Skeletal muscle tissue (tissue), 4 donors: ENCODE data around the gene OSGIN1. TPM values are rescaled to one million over a fixed set of nuclear protein-coding genes. Genes with fewer than 3 reads are reported as not detected.

Experiments
- H3K27ac ChIP-seq: one replicate; pipeline ENCODE4 v1.7.0; 2013; ENCODE audit warnings: mild to moderate bottlenecking, low read depth, low read length, inconsistent platforms
- H3K27me3 ChIP-seq, 3 donors: one replicate each; pipeline ENCODE4 v1.7.0; 2013; ENCODE audit warnings: low read length in 3 of 3; ENCODE audit not compliant: control insufficient read depth in 3 of 3, insufficient read depth in 3 of 3
- H3K36me3 ChIP-seq, 3 donors: one replicate each; pipeline ENCODE4 v1.7.0; 2013; ENCODE audit warnings: low read length in 3 of 3; ENCODE audit not compliant: control insufficient read depth in 3 of 3, insufficient read depth in 3 of 3
- H3K4me1 ChIP-seq, 3 donors: one replicate each; pipeline ENCODE4 v1.7.0; 2013; ENCODE audit warnings: low read length in 3 of 3, mild to moderate bottlenecking in 3 of 3; ENCODE audit not compliant: control insufficient read depth in 3 of 3, insufficient read depth in 3 of 3
- H3K4me3 ChIP-seq, 3 donors: one replicate each; pipeline ENCODE4 v1.7.0; 2013; ENCODE audit warnings: low read length in 3 of 3
- H3K9ac ChIP-seq, 3 donors: one replicate each; pipeline ENCODE4 v1.7.0; 2013; ENCODE audit warnings: low read length in 3 of 3, mild to moderate bottlenecking in 3 of 3, moderate library complexity in 2 of 3, low read depth in 1 of 3
- H3K9me3 ChIP-seq, 3 donors: one replicate each; pipeline ENCODE4 v1.7.0; 2013; ENCODE audit warnings: low read length in 3 of 3; ENCODE audit not compliant: control insufficient read depth in 3 of 3
- total RNA-seq: library from RNA; depleted of rRNA; stranded (reverse); fragments of >200 nt; gene quantifications from one replicate; pipeline ENCODE4 v1.2.3, GENCODE V29; 2014
- donor health status: Osteomylitis.

Gene OSGIN1
- total RNA-seq, 1 donor from 2014 or later = 0.52 TPM

DNA sequence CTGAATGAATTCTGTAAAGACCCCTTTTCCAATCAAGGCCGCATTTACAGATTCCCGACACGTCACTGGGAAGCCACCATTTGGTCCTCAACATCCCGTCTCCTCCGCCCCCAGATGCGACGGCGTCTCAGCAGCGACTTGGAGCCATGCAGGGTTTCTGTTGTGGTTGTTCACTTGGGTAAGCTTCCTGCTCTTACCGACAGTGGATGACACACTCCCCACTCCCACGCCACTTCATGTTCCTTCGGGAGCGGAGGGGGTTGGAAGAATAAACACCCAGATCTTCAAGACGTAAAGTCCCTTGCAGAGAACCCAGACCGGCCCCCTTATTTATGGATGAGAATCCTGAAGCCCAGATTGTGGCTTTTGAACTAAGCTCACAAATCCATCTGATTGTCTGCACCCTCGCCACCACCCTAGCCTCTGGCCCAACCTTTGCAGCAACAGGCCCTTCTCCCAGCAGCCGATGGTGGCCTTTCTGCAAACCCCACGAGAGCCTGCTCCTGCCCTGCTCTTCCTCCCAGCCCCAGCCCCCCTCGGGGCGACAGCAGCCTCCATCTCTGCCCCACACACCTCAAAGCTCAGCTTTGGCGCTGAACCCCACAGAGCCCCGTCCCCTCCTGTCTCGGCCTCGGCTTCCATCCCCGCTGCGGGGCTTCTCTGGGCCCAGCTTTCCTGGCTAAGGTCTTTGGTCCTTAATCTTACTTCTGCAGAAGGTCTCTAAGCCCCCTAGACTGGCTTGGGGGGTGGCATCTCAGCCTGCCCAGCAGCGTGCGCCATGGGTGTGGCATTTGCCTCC is 19.0 kb upstream of the OSGIN1 start:
- Histone ChIP-seq H3K27me3 (peaks cover 0 to 28% (median 8%) of the 10 kb centered on the region in 3 donors), H3K9ac (peak overlapping the region in 1 of 3 donors; percentile 25), H3K4me1 (peaks cover 2 to 12% (median 3%) of the 10 kb centered on the region in 3 donors), H3K9me3 (no peaks in the 10 kb centered on the region), H3K27ac (no peak overlapping the region), H3K4me3 (no peak overlapping the region), H3K36me3 (no peaks in the 10 kb centered on the region)

DNA sequence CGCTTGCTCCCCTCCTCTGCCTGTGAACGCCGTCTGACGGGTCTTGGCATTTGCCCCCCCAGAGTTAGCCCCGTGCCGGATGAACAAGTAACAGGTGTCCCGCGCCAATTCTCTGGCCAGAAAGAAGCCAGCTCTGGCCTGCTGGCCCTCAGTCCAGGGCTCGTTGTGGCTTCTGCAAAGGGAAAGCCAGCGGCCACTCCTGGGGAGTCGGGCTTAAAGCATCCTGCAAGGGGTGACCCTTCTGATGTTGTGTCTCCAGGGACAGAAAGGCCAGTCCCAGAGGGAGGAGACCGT is 18.4 kb upstream of the OSGIN1 start:
- peaks cover 2 to 12% (median 7%) of the 10 kb centered on the region in 3 donors for H3K4me1 ChIP-seq

DNA sequence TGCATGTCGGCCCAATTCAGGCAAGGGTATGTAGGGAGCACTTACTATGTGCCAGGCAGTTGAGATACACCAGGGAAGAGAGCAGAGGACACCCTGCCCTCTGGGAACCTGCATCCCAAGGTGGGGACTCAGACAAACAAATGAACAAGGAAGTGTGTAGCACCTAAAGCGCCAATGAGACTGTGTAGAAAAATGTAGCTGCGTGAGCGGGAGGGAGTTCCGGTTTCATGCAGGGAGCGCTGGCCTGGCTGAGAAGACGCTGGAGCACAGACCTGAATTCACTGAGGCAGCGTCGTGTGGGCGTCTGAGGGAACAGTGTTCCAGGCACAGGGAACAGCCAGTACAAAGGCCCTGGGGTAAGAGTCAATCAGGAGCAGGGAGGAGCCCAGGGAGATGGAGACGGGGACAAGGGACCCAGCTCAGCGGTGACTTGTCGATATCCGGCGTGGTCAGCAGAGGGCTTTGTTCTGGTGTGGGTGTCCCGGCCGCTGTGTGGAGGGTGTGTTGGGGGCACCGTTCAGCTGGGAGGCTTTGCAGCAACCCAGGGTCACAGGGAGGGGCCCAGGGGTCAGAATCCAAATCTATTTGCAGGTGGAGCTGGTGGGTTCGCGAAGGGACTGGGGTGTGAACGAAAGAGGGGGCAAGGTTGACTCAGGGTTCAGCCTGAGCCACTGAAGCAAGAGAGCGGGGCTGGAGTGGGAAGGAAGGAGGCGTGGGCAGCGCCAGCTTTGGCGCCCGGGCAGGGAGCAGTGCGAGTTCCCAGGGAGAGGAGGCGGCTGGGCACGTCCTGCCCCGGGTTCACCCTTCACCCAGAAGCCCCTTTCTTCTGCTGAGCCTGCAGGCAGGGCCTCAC is 17.8 kb upstream of the OSGIN1 start:
- peaks cover 1 to 29% (median 9%) of the 10 kb centered on the region in 3 donors for H3K27me3 ChIP-seq
- H3K27ac ChIP-seq = no peak overlapping the region
- peaks cover 2 to 12% (median 7%) of the 10 kb centered on the region in 3 donors for H3K4me1 ChIP-seq
- H3K36me3 ChIP-seq = no peaks in the 10 kb centered on the region
- H3K9me3 ChIP-seq = no peaks in the 10 kb centered on the region
- H3K4me3 ChIP-seq = no peak overlapping the region
- H3K9ac ChIP-seq = no peak overlapping the region

More for the DNA sequence above, 18.4 kb upstream of the OSGIN1 start:
- H3K9me3 ChIP-seq = no peaks in the 10 kb centered on the region
- no peaks in the 10 kb centered on the region for H3K36me3 ChIP-seq
- H3K4me3 ChIP-seq = no peak overlapping the region
- no peak overlapping the region for H3K27ac ChIP-seq
- H3K27me3 ChIP-seq = peaks cover 0 to 28% (median 8%) of the 10 kb centered on the region in 3 donors
- H3K9ac ChIP-seq = peak overlapping the region in 1 of 3 donors; percentile 25

DNA sequence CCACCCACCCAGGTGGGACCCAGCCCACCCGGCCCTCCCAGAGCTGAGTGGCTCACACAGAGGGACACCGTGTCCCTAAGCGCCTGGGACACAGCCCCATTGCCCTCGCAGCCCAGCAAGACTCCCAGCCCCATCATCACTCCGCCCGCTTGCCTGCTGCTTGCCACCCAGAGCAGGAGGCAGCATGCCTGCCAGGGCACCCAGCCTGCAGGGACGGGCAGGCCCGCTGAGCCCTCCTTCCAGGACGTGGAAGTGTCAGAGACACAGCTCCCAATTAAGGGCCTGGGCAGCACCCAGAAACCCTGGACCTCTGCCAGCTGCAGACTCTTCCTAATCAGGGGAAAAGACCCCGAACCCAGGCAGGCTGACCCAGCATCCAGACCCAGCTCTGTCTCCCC is 17.2 kb upstream of the OSGIN1 start:
- H3K4me3 ChIP-seq = no peak overlapping the region
- H3K27ac ChIP-seq = no peak overlapping the region
- no peak overlapping the region for H3K9ac ChIP-seq
- H3K36me3 ChIP-seq = no peaks in the 10 kb centered on the region
- peaks cover 2 to 12% (median 7%) of the 10 kb centered on the region in 3 donors for H3K4me1 ChIP-seq
- H3K27me3 ChIP-seq = peaks cover 8 to 32% (median 13%) of the 10 kb centered on the region in 3 donors
- H3K9me3 ChIP-seq = no peaks in the 10 kb centered on the region

DNA sequence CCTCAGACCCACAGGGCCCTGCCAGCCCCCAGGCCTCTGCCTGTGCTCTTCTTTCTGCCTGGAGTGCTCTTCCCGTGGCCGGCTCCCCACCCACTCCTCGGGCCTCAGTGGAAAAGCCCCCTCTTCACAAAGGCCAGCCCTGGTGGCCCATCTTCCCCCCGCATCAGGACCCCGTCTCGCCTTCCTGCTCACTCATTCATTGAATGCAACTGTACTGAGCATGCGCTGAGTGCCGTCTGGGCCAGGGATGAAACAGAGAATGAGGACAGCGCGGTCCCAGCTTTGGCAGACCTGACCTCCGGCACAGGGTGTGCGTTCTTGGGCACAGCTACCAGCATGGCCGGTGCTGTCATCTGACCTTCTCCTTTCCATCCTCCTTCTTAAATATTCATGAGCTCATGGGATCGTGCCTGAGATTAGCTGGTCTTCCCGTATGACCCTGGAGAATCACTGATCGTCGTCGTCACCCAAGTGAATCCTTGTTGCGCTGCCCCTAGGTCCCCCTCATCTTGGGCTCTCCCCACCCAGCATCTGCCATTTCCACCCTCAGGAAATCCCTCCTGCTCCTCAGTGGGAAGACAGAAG is 16.4 kb upstream of the OSGIN1 start:
- no peak overlapping the region for H3K27ac ChIP-seq
- H3K9me3 ChIP-seq = no peaks in the 10 kb centered on the region
- peaks cover 10 to 34% (median 13%) of the 10 kb centered on the region in 3 donors for H3K27me3 ChIP-seq
- no peak overlapping the region for H3K9ac ChIP-seq
- H3K4me1 ChIP-seq = peaks cover 2 to 12% (median 7%) of the 10 kb centered on the region in 3 donors
- no peaks in the 10 kb centered on the region for H3K36me3 ChIP-seq
- H3K4me3 ChIP-seq = no peak overlapping the region

DNA sequence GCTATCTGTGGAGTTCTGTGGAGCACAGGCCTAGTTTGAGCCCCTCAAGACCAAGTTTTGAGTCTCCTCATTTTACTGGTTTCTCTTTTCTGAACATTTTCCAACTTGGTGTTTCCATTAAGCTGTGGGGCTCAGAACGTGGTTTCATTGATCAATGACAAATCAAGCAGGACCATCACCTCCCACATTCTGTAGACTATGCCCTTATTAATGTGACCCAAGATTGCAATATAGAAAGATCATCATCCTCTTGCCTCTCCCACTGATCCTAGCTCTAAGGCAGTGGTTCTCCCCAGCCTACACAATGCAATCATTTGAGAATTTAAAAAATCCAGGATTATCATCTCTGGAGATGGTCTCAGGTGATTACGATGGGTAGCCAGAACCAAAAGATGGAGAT is 15.8 kb upstream of the OSGIN1 start:
- H3K9ac ChIP-seq = no peak overlapping the region
- H3K27ac ChIP-seq = no peak overlapping the region
- no peaks in the 10 kb centered on the region for H3K36me3 ChIP-seq
- H3K4me1 ChIP-seq = peaks cover 2 to 12% (median 7%) of the 10 kb centered on the region in 3 donors
- H3K4me3 ChIP-seq = no peak overlapping the region
- peaks cover 10 to 38% (median 13%) of the 10 kb centered on the region in 3 donors for H3K27me3 ChIP-seq
- no peaks in the 10 kb centered on the region for H3K9me3 ChIP-seq

DNA sequence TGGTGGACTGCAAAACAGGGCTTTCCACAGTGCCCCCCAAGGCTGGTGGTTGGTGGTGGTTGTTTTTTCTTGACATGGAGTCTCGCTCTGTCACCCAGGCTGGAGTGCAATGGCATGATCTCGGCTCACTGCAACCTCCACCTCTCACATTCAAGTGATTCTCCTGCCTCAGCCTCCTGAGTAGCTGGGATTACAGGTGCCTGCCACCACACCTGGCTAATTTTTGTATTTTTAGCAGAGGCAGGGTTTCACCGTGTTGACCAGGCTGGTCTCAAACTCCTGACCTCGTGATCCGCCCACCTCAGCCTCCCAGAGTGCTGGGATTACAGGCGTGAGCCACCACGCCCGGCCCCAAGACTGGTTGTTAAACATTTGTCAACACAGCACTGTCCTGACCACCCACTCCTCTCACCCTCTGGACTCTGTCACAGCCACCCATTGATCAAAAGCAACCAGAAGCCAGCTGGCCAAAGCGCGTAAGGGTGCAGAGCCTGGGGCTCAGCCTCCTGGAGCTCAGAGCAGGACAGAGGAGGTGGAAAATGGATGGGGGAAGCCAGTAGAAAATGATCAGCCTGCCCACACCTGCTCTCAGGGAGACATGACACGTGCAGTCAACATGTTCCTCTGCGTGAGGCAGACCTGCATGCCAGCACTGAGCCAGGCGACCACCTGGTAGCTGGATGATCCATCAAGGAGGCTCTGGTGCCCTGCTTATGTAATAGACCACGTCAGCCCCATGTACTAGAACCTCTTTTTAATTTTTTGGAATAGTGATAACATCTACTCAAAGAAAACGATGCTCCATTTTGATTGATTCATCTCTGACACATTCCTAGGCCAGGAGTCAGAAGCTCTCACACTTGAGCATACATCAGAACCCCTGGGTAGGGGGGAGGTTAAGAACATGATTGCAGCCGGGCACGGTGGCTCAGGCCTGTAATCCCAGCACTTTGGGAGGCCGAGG is 14.8 kb upstream of the OSGIN1 start:
- no peak overlapping the region for H3K27ac ChIP-seq
- peaks cover 2 to 12% (median 7%) of the 10 kb centered on the region in 3 donors for H3K4me1 ChIP-seq
- H3K9ac ChIP-seq = no peak overlapping the region
- no peak overlapping the region for H3K4me3 ChIP-seq
- H3K9me3 ChIP-seq = no peaks in the 10 kb centered on the region
- H3K27me3 ChIP-seq = peaks cover 10 to 36% (median 13%) of the 10 kb centered on the region in 3 donors
- H3K36me3 ChIP-seq = no peaks in the 10 kb centered on the region

DNA sequence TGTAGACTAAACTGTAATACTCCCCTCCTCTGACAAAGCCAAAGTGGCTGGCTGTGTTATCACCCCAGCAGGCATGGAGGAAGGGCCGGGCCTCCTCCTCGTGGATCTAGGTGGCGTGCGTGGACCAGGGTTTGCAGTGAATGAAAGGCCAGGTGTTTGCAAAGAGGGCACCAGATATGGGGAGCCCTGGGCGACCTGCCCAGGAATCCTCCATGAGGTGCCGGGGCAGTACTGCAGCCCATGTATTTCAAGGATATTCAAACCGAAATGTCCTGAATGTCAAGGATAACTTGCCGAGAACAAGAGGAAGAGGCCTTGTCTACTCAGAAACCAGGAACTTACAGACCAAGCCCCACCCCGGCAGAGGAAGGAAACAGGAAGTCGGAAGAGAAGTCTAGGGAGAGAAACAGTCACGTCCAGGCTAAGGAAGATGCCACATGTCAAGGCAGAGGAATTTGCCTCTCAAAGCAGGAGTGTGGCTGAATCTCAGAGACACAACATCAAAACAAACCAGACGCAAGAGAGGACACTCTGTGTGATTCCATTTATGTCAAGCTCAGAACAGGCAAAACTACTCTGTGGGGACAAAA is 13.7 kb upstream of the OSGIN1 start:
- Histone ChIP-seq H3K9me3 (no peaks in the 10 kb centered on the region), H3K27ac (no peak overlapping the region)

DNA sequence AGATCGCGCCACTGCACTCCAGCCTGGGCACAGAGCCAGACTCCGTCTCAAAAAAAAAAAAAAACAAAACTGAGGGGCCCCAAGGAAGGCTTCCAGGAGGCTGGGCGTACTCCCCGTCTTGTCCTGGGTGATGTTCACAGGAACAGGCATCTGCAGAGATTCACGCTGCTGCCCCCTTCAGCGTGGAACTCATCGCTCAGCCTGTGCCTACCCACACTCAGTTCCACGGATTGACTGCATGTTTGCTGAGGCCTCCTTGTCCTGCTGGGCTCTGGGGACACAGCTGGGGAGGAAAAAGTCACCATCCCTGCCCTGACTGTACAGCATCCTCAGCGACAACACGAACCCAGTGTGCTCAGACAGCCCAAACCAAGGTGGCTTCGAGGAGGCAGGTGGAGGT is 12.9 kb upstream of the OSGIN1 start:
- Histone ChIP-seq H3K36me3 (no peaks in the 10 kb centered on the region), H3K27me3 (peaks cover 10 to 22% (median 13%) of the 10 kb centered on the region in 3 donors), H3K4me1 (peaks cover 0 to 5% (median 3%) of the 10 kb centered on the region in 3 donors), H3K27ac (no peak overlapping the region), H3K9ac (no peak overlapping the region), H3K4me3 (no peak overlapping the region), H3K9me3 (no peaks in the 10 kb centered on the region)

More for the DNA sequence above, 13.7 kb upstream of the OSGIN1 start:
- H3K9ac ChIP-seq = no peak overlapping the region
- H3K4me1 ChIP-seq = peaks cover 2 to 10% (median 7%) of the 10 kb centered on the region in 3 donors
- peaks cover 10 to 25% (median 13%) of the 10 kb centered on the region in 3 donors for H3K27me3 ChIP-seq
- no peak overlapping the region for H3K4me3 ChIP-seq
- no peaks in the 10 kb centered on the region for H3K36me3 ChIP-seq
